A549 (cell line): Measurements from ENCODE around the gene JMJD8. TPM values are rescaled to one million over a fixed set of nuclear protein-coding genes. Genes with fewer than 3 reads are reported as not detected.

Experiments
- ATAC-seq, 2 experiments: fragments of 200-7000 bp in 1 of 2; fragments of >200 bp in 1 of 2; cut with Nextera tagmentation in 1 of 2; cut with Tn5 transposase in 1 of 2; 3 replicates each; pipeline versions ENCODE4 v1.8.0 to v1.9.1; 2018 to 2020; ENCODE audit warnings: mild to moderate bottlenecking in 1 of 2, moderate library complexity in 1 of 2
- CTCF ChIA-PET: fragments of 300-600 bp; sonication (Branson Sonifier 250); formaldehyde crosslinking; extraction: SDS; loops from one replicate; lab custom pipeline; 2021; ENCODE audit warnings: antibody characterized with exemption, inconsistent platforms; lab: Yijun Ruan, JAX
- POLR2A ChIA-PET: fragments of 350-600 bp; formaldehyde crosslinking; extraction: SDS; loops from one replicate; lab custom pipeline; 2021; ENCODE audit warnings: antibody characterized with exemption, inconsistent platforms; lab: Yijun Ruan, JAX
- DNase-seq, 2 experiments: peaks; one replicate each; pipeline versions ENCODE4 v3.0.0 to v3.0.0-alpha.2; 2011 to 2016; ENCODE audit warnings: low read depth in 1 of 2, low spot score in 1 of 2
- FAIRE-seq: peaks from 2 replicates; lab custom pipeline; 2011; peaks lifted over from hg19 to GRCh38; lab: Jason Lieb, UNC
- H3K27ac ChIP-seq, 2 experiments: fragments of >200 bp; sonication (Bioruptor Twin); formaldehyde crosslinking; 3 replicates each; pipeline ENCODE4 v1.5.1; 2016 to 2017
- H3K4me1 ChIP-seq: fragments of >200 bp; sonication (Bioruptor Twin); formaldehyde crosslinking; 3 replicates; pipeline ENCODE4 v1.6.1; 2016
- H3K4me2 ChIP-seq: fragments of >200 bp; sonication (Bioruptor Twin); formaldehyde crosslinking; 3 replicates; pipeline ENCODE4 v1.6.1; 2016
- H3K4me3 ChIP-seq: fragments of >200 bp; sonication (Bioruptor Twin); formaldehyde crosslinking; 3 replicates; pipeline ENCODE4 v1.5.1; 2016
- H3K9me3 ChIP-seq: fragments of >200 bp; sonication (Bioruptor Twin); formaldehyde crosslinking; 3 replicates; pipeline ENCODE4 v1.6.1; 2016
- CTCF ChIP-seq: fragments of >200 bp; sonication (Bioruptor Twin); formaldehyde crosslinking; IDR thresholded peaks from 3 replicates; pipeline ENCODE4 v1.5.1; 2016
- EHMT2 ChIP-seq: fragments of 200-600 bp; sonication (generic); IDR thresholded peaks from 2 replicates; pipeline ENCODE4 v1.6.1; 2016; ENCODE audit warnings: antibody characterized with exemption, low read depth, mild to moderate bottlenecking, moderate library complexity
- FOSL2 ChIP-seq, 2 experiments: fragments of 450-650 bp in 1 of 2; fragments of >200 bp in 1 of 2; sonication (Bioruptor Twin) in 1 of 2; formaldehyde crosslinking; IDR thresholded peaks; 2 replicates each; pipeline versions ENCODE4 v1.5.0 to v1.6.1; 2016 to 2020; ENCODE audit warnings: mild to moderate bottlenecking in 1 of 2, moderate library complexity in 1 of 2
- HDAC2 ChIP-seq: fragments of 200-600 bp; sonication (generic); IDR thresholded peaks from 2 replicates; pipeline ENCODE4 v1.6.1; 2016
- HES2 ChIP-seq: fragments of >200 bp; sonication (Bioruptor Twin); formaldehyde crosslinking; IDR thresholded peaks from 2 replicates; pipeline ENCODE4 v1.6.1; 2016
- HEYL ChIP-seq: fragments of 250-450 bp; sonication (Bioruptor Pico); IDR thresholded peaks from 2 replicates; pipeline ENCODE4 v1.8.0; 2021; ENCODE audit warnings: mild to moderate bottlenecking, moderate library complexity
- HOXB5 ChIP-seq: fragments of 250-450 bp; sonication (Bioruptor Pico); IDR thresholded peaks from 2 replicates; pipeline ENCODE4 v1.5.0; 2020; ENCODE audit warnings: mild to moderate bottlenecking, moderate library complexity
- MAX ChIP-seq: IDR thresholded peaks from 2 replicates; pipeline ENCODE4 v1.6.1; 2012
- MAZ ChIP-seq: fragments of 150-350 bp; IDR thresholded peaks from 2 replicates; pipeline ENCODE4 v1.6.1; 2014; ENCODE audit warnings: antibody characterized with exemption, low read depth, low read length, borderline replicate concordance
- MYC ChIP-seq: IDR thresholded peaks from 2 replicates; pipeline ENCODE4 v1.6.1; 2012; ENCODE audit warnings: mild to moderate bottlenecking, inconsistent platforms, low read length, improper control_type of control experiment, borderline replicate concordance
- NFE2L2 ChIP-seq: fragments of 150-350 bp; conservative IDR thresholded peaks from 2 replicates; pipeline ENCODE4 v1.6.1; 2014; ENCODE audit warnings: low read length
- NPAS2 ChIP-seq: fragments of 250-450 bp; sonication (Bioruptor Pico); IDR thresholded peaks from 2 replicates; pipeline ENCODE4 v1.8.0; 2022; ENCODE audit warnings: mild to moderate bottlenecking, moderate library complexity, borderline replicate concordance
- PBX3 ChIP-seq: IDR thresholded peaks from 2 replicates; pipeline ENCODE4 v1.6.1; 2012
- POLR2A ChIP-seq: IDR thresholded peaks from 2 replicates; pipeline ENCODE4 v1.6.1; 2012; ENCODE audit warnings: mild to moderate bottlenecking, low read length
- SMC3 ChIP-seq: fragments of >200 bp; sonication (Bioruptor Twin); formaldehyde crosslinking; IDR thresholded peaks from 3 replicates; pipeline ENCODE4 v1.6.1; 2018; ENCODE audit warnings: inconsistent platforms
- USF2 ChIP-seq: fragments of 450-650 bp; IDR thresholded peaks from 2 replicates; pipeline ENCODE4 v1.6.1; 2014; ENCODE audit warnings: antibody characterized with exemption
- ZC3H11A ChIP-seq: fragments of 450-650 bp; IDR thresholded peaks from 2 replicates; pipeline ENCODE4 v1.6.1; 2014; ENCODE audit warnings: antibody characterized with exemption, mild to moderate bottlenecking
- ZNF302 ChIP-seq: fragments of 250-450 bp; sonication (Bioruptor Pico); IDR thresholded peaks from 2 replicates; pipeline ENCODE4 v1.9.0; 2021; ENCODE audit warnings: inconsistent platforms, mild to moderate bottlenecking, moderate library complexity
- ZSCAN20 ChIP-seq: fragments of 250-450 bp; sonication (Bioruptor Pico); IDR thresholded peaks from 2 replicates; pipeline ENCODE4 v1.8.0; 2022; ENCODE audit warnings: mild to moderate bottlenecking, moderate library complexity
- WGBS: methylation state at CpG from one replicate; pipeline ENCODE4 v1.1.6; 2017; ENCODE audit errors: missing lambda C conversion rate; 5-methylcytosine and 5-hydroxymethylcytosine counted together
- polyA plus RNA-seq, 4 experiments: library from polyadenylated mRNA; depleted of rRNA in 3 of 4; stranded (reverse); fragments of >200 nt; fragmentation: RNase III in 1 of 4; extraction: RNeasy Plus Mini Kit Qiagen cat#74134 plus additional on column Dnase treatment in 1 of 4; gene quantifications; 2 replicates in 3 of 4; 3 replicates in 1 of 4; pipeline ENCODE4 v1.2.3, GENCODE V29; 2011 to 2017

JMJD8 gene
- polyA plus RNA-seq, 2 of the 4 experiments (the other 2 are of a cell fraction) = 37.5 to 72.6 TPM

GRCh38 chr16:718389-718788 is 34.3 kb upstream of the JMJD8 start:
- Histone ChIP-seq H3K9me3 (no peaks in the 10 kb centered on the region), H3K4me1 (peaks cover 62% of the 10 kb centered on the region), H3K4me3 (no peak overlapping the region), H3K4me2 (no peak overlapping the region; the same call in 2 of the 3 replicates), H3K27ac (peak overlapping the region in 1 of 2 experiments; percentile 99; a peak in 2 of 6 replicates)
- ChIA-PET CTCF (interaction anchor here (12.2 to 28.0 kb wide), 3 partner anchors 4 to 68 kb away, joined by 169 to 656 read pairs (median 656); partner anchors contain the start of genes ANTKMT, CCDC78, CHTF18 and CIAO3), POLR2A (no interaction called here)
- DNase-seq = no peak
- WGBS = 87% methylated on average over 7 of the region's 9 CpGs
- no peak for ATAC-seq
- 0 out of 2 replicates have a peak, but pooled peaks have one; percentile 23 for TF ChIP-seq POLR2A
- TF ChIP-seq HDAC2 = no peak
- no peak for TF ChIP-seq MYC
- TF ChIP-seq ZNF302 (CRISPR knock-in tag) = no peak
- FAIRE-seq = no peak

- POLR2A ChIA-PET = no interaction called here
These were observed 33.5 kb upstream of the JMJD8 start for GRCh38 chr16:717450-718245.

More at GRCh38 chr16:717450-718245, 33.5 kb upstream of the JMJD8 start:
- Histone ChIP-seq H3K4me2 (peak overlapping the region; percentile 94; the same call in 1 of the 3 replicates), H3K4me1 (peaks cover 67% of the 10 kb centered on the region), H3K27ac (peak overlapping the region in 1 of 2 experiments; percentile 99; a peak in 3 of 6 replicates), H3K4me3 (no peak overlapping the region), H3K9me3 (no peaks in the 10 kb centered on the region)
- ATAC-seq = no peak
- CTCF ChIA-PET = interaction anchor here (2.1 to 25.1 kb wide), 5 partner anchors 10 to 69 kb away, joined by 7 to 656 read pairs (median 15); partner anchors contain the start of genes ANTKMT, CCDC78, CHTF18 and CIAO3
- TF ChIP-seq FOSL2 (IDR thresholded peaks at IDR 0.05) (no peak), FOSL2 (CRISPR knock-in tag; IDR thresholded peaks at IDR 0.05) (no peak), USF2 (no peak), POLR2A (no peak), ZC3H11A (no peak), SMC3 (no peak), EHMT2 (no peak), NFE2L2 (no peak), NPAS2 (CRISPR knock-in tag) (no peak), CTCF (no peak), HOXB5 (no peak), MAZ (no peak), PBX3 (no peak; the same call in 1 of the 2 replicates), ZNF302 (CRISPR knock-in tag) (no peak), ZSCAN20 (CRISPR knock-in tag) (no peak), MAX (no peak), MYC (no peak), HES2 (no peak), HEYL (CRISPR knock-in tag) (no peak)
- no peak for DNase-seq
- WGBS = 88% methylated on average over 30 of the region's 32 CpGs
- FAIRE-seq = no peak
